PFSK-1 (cell line): ENCODE data around the gene DNAH17.

ENCODE experiments used
- FOXP2 ChIP-seq: optimal IDR thresholded peaks from 2 replicates; pipeline ENCODE3; 2011; ENCODE audit warnings: borderline replicate concordance, control low read depth, inconsistent platforms; ENCODE audit not compliant: insufficient read depth; ENCODE audit errors: extremely low read length, extremely low read depth
- POLR2AphosphoS5 ChIP-seq: IDR thresholded peaks from 2 replicates; pipeline ENCODE4 v1.6.1; 2012; ENCODE audit warnings: low read depth, mild to moderate bottlenecking, control low read depth, low read length, moderate library complexity
- REST ChIP-seq, 2 experiments: IDR thresholded peaks; 2 replicates each; pipeline versions ENCODE4 v1.6.1 to v1.8.0; 2011 to 2012; ENCODE audit warnings: low read depth in 2 of 2, low read length in 2 of 2, control low read depth in 1 of 2, inconsistent platforms in 1 of 2, mild to moderate bottlenecking in 1 of 2, moderate library complexity in 1 of 2; ENCODE audit not compliant: insufficient read depth in 1 of 2
- TAF1 ChIP-seq: IDR thresholded peaks from 2 replicates; pipeline ENCODE4 v1.6.1; 2012; ENCODE audit warnings: low read length, control low read depth, borderline replicate concordance; ENCODE audit not compliant: insufficient read depth

GRCh38 chr17:78576389-78577112, 645 bp downstream of the DNAH17 start:
- TF ChIP-seq REST (IDR thresholded peaks at IDR 0.05; ENCODE audit: insufficient read depth in 1 of 2, low read depth in 2 of 2, low read length in 2 of 2) (no peak), POLR2AphosphoS5 (no peak), TAF1 (no peak), FOXP2 (no peak)
